SH-SY5Y (cell line): ENCODE data around the gene CERS3.

Experiments
- GATA2 ChIP-seq: IDR thresholded peaks from 2 replicates; pipeline ENCODE4 v1.6.1; 2011; ENCODE audit warnings: mild to moderate bottlenecking, low read depth, low read length
- GATA3 ChIP-seq: IDR thresholded peaks from 2 replicates; pipeline ENCODE4 v1.6.1; 2011; ENCODE audit warnings: low read depth, mild to moderate bottlenecking, low read length, moderate library complexity

DNA sequence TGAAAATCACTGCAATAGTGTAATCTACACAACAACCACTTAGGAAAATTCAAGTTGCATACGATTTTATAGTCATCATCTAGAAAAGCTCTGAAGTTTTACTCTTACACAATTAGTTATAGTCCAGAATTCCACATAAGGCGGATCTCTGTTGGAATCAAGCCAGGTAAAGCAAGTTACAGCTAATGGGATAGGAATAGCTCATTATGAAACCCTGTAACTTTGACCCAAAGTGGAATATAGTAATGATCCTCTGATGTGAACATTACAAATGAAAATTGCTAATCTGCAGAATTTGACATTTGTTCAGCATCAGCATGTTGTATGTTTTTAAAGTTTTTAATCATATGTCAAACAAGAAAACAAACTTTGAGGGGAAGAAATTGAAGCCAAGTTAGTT is 4.4 kb downstream of the CERS3 start:
- TF ChIP-seq GATA2 (no peak), GATA3 (no peak)
